Ovary (tissue), 3 donors: ENCODE measurements around the gene DNAH17.

Experiments
- EP300 ChIP-seq: sonication (generic); formaldehyde crosslinking; IDR thresholded peaks from one replicate; pipeline ENCODE4 v1.6.1; 2017; ENCODE audit warnings: antibody characterized with exemption
- POLR2A ChIP-seq: fragments of 450-650 bp; IDR thresholded peaks from one replicate; pipeline ENCODE4 v1.6.1; 2017; ENCODE audit warnings: antibody characterized with exemption, mild to moderate bottlenecking, moderate library complexity
- TF ChIP-seq, protein P1 (sequence below), 3 donors: fragments of 450-650 bp in 2 of 3; fragments of 200-600 bp in 1 of 3; IDR thresholded peaks; one replicate each; pipeline versions ENCODE4 v1.5.1 to v1.8.0; 2016 to 2022; ENCODE audit warnings: antibody characterized with exemption in 3 of 3, mild to moderate bottlenecking in 1 of 3
- donor health status: DM: no; HTN: no; CAD: no.

DNA sequence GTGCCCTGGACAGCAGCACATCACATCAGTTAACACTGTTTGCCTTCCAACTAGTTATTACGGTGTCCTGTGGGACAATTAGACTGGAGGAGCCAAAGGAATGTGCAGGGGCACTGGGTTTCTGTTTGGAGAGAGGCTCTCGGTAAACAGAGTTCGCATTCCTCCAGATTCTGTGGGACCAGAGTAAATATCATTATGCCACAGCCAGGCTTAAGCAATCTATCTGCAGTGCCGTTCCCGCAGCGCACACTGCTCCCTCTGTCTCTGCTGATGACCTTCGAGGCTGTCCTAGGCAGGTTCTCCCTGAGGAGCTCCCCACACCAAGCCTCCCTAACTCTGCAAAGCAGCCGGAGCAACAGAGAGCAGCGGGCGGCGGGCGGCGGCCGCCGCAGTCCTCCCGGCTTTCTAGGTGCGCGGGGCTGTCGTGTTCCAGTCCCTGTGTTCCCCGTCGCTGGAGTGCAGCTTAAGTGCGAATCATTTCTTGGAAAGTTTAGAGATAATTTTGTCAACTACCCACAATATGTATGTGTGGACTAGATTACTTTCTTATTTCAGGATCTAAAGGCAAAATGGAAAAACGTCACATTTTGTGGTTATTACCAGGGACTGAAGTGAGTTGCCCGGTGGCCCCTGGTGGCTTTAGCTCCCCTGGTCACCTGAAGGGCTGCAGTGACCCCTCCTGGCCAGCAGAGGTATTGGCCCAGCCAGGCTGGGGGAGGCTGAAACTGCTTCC is 155.5 kb downstream of the DNAH17 start:
- TF ChIP-seq, protein P1, sequence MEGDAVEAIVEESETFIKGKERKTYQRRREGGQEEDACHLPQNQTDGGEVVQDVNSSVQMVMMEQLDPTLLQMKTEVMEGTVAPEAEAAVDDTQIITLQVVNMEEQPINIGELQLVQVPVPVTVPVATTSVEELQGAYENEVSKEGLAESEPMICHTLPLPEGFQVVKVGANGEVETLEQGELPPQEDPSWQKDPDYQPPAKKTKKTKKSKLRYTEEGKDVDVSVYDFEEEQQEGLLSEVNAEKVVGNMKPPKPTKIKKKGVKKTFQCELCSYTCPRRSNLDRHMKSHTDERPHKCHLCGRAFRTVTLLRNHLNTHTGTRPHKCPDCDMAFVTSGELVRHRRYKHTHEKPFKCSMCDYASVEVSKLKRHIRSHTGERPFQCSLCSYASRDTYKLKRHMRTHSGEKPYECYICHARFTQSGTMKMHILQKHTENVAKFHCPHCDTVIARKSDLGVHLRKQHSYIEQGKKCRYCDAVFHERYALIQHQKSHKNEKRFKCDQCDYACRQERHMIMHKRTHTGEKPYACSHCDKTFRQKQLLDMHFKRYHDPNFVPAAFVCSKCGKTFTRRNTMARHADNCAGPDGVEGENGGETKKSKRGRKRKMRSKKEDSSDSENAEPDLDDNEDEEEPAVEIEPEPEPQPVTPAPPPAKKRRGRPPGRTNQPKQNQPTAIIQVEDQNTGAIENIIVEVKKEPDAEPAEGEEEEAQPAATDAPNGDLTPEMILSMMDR (IDR thresholded peaks at IDR 0.05) = peak; percentile 92 to 95 (median 94)
- TF ChIP-seq POLR2A (no peak), EP300 (no peak)
